Measurements from ENCODE around the gene PLCD1. TPM values are rescaled to one million over a fixed set of nuclear protein-coding genes. Genes with fewer than 3 reads are reported as not detected.

The PLCD1 gene
- total RNA-seq, 1 experiment from 2014 or later, result 27.1 TPM

DNA sequence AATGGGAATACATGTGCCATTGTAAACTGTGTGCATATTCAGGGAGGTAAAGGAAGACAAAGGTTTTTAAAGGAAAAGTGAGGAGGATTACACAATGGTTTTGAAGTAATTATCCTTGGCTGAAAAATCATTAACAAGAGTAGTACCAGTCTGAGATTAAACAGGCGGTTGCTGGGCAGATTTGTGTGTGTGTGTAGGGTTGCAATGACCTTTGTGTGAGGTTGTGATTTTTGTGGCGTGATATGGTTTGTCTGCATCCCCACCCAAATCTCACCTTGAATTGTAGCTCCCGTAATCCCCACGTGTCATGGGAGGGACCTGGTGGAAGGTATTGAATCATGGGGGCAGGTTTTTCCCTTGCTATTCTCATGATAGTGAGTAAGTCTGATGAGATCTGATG, 16.6 kb upstream of the PLCD1 start:
- no peaks in the 10 kb centered on the region for H3K4me1 ChIP-seq (ENCODE audit: insufficient read depth, low read length)
- H2BK15ac ChIP-seq (ENCODE audit: low read depth, low read length), result no peak overlapping the region
- no peaks in the 10 kb centered on the region for H3K79me1 ChIP-seq (ENCODE audit: insufficient read depth, low read depth, low read length, poor library complexity, severe bottlenecking)
- H3K23me2 ChIP-seq (ENCODE audit: insufficient read length, low read depth, low read length, poor library complexity, severe bottlenecking), result no peaks in the 10 kb centered on the region
- Mint-ChIP-seq H3K27ac (no peak overlapping the region), H3K4me1 (no peaks in the 10 kb centered on the region), H3K9me3 (peaks cover 0 to 6% of the 10 kb centered on the region in 2 experiments; a peak in 2 of 5 replicates), H3K27me3 (ENCODE audit: low read depth) (peaks cover 20% of the 10 kb centered on the region), H3K36me3 (ENCODE audit: insufficient read depth in 1 of 3, low read depth in 3 of 3) (no peaks in the 10 kb centered on the region; a peak in 1 of 7 replicates), H3K4me3 (no peak overlapping the region)
- H3K23ac ChIP-seq (ENCODE audit: insufficient read length, low read depth, low read length), result no peak overlapping the region
- no peak for DNase-seq
- H2BK20ac ChIP-seq (ENCODE audit: low read depth, low read length, poor library complexity, severe bottlenecking), result no peak overlapping the region
- no peak overlapping the region for H3K4ac ChIP-seq (ENCODE audit: low read depth, low read length)
- H3T11ph ChIP-seq (ENCODE audit: low read length), result no peak overlapping the region
- H3K79me2 ChIP-seq (ENCODE audit: insufficient read depth, low read length), result no peaks in the 10 kb centered on the region
- no CpG with 5 or more reads among the region's 4 CpGs for WGBS (ENCODE audit: extremely low coverage, insufficient read length, low lambda C conversion rate)
- no peak overlapping the region for H2AK5ac ChIP-seq (ENCODE audit: insufficient read length, low read length)
- no peak overlapping the region for H4K8ac ChIP-seq (replicated peaks; ENCODE audit: insufficient read length, low read depth, low read length)
- no peak overlapping the region for H2BK12ac ChIP-seq (ENCODE audit: insufficient read length, low read depth, low read length)
- no peak overlapping the region for H2BK120ac ChIP-seq (ENCODE audit: low read depth, low read length, poor library complexity, severe bottlenecking)
- H4K20me1 ChIP-seq (ENCODE audit: control insufficient read depth, insufficient read depth, insufficient read length), result no peaks in the 10 kb centered on the region
- H3K27me3 ChIP-seq (ENCODE audit: insufficient read depth, low read length), result no peaks in the 10 kb centered on the region
- no peak overlapping the region for H3K18ac ChIP-seq (ENCODE audit: insufficient read length, low read depth, low read length)
- no peak overlapping the region for H2AFZ ChIP-seq (ENCODE audit: low read length)
- H3K27ac ChIP-seq (ENCODE audit: insufficient read length, low read depth, low read length), result no peak overlapping the region
- TF ChIP-seq, protein P1, sequence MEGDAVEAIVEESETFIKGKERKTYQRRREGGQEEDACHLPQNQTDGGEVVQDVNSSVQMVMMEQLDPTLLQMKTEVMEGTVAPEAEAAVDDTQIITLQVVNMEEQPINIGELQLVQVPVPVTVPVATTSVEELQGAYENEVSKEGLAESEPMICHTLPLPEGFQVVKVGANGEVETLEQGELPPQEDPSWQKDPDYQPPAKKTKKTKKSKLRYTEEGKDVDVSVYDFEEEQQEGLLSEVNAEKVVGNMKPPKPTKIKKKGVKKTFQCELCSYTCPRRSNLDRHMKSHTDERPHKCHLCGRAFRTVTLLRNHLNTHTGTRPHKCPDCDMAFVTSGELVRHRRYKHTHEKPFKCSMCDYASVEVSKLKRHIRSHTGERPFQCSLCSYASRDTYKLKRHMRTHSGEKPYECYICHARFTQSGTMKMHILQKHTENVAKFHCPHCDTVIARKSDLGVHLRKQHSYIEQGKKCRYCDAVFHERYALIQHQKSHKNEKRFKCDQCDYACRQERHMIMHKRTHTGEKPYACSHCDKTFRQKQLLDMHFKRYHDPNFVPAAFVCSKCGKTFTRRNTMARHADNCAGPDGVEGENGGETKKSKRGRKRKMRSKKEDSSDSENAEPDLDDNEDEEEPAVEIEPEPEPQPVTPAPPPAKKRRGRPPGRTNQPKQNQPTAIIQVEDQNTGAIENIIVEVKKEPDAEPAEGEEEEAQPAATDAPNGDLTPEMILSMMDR (conservative IDR thresholded peaks at IDR 0.05), result no peak
- no peak overlapping the region for H2BK5ac ChIP-seq (ENCODE audit: insufficient read length, low read length)
- no peak overlapping the region for H4K5ac ChIP-seq (ENCODE audit: insufficient read length, low read depth, low read length)
- no peak overlapping the region for H3K9ac ChIP-seq (ENCODE audit: extremely low read depth, insufficient read length, low read length)
- H3K14ac ChIP-seq (ENCODE audit: insufficient read depth, low read length), result no peak overlapping the region
- no peak overlapping the region for H4K91ac ChIP-seq (ENCODE audit: insufficient read length, low read depth, low read length)
- no peaks in the 10 kb centered on the region for H3K9me3 ChIP-seq (ENCODE audit: control insufficient read depth, low read depth, low read length)
- no peak overlapping the region for H3K56ac ChIP-seq (ENCODE audit: insufficient read length, low read depth, low read length)
- H3K4me2 ChIP-seq (ENCODE audit: insufficient read depth, insufficient read length, low read length), result no peak overlapping the region

Data from H9 (cell line).